H1 (cell line): Measurements from ENCODE around the gene TEX38. TPM values are rescaled to one million over a fixed set of nuclear protein-coding genes. Genes with fewer than 3 reads are reported as not detected.

Experiments used
- CTCF ChIA-PET: fragments of 300-600 bp; sonication (Branson Sonifier 250); formaldehyde crosslinking; loops from one replicate; lab custom pipeline; 2021; ENCODE audit not compliant: partially characterized antibody; lab: Charles Lee
- POLR2A ChIA-PET: fragments of 300-600 bp; sonication (Branson Sonifier 250); formaldehyde crosslinking; loops from one replicate; lab custom pipeline; 2021; ENCODE audit warnings: inconsistent platforms; ENCODE audit not compliant: partially characterized antibody; lab: Charles Lee
- DNase-seq, 2 experiments: peaks; one replicate each; pipeline versions ENCODE4 v3.0.0 to v3.0.0-alpha.2; 2010 to 2022; ENCODE audit warnings: low spot score in 2 of 2, low read depth in 1 of 2, mixed read lengths in 1 of 2
- FAIRE-seq: peaks from 2 replicates; lab custom pipeline; 2011; peaks lifted over from hg19 to GRCh38; lab: Jason Lieb, UNC
- H2AFZ ChIP-seq: 2 replicates; pipeline ENCODE4 v1.8.1; 2012; ENCODE audit warnings: low read length, inconsistent platforms
- H2AK5ac ChIP-seq: 2 replicates; pipeline ENCODE4 v1.6.1; 2013; ENCODE audit warnings: low read depth, low read length
- H2BK120ac ChIP-seq: replicated peaks from 2 replicates; pipeline ENCODE3; 2013; ENCODE audit warnings: low read depth, low read length, inconsistent platforms
- H2BK12ac ChIP-seq: 2 replicates; pipeline ENCODE4 v1.6.1; 2013; ENCODE audit warnings: low read depth, low read length
- H2BK15ac ChIP-seq: 2 replicates; pipeline ENCODE4 v1.6.1; 2013; ENCODE audit warnings: low read length
- H2BK20ac ChIP-seq: 2 replicates; pipeline ENCODE4 v1.6.1; 2013; ENCODE audit warnings: low read length
- H2BK5ac ChIP-seq: 2 replicates; pipeline ENCODE4 v1.6.1; 2013; ENCODE audit warnings: low read depth, low read length
- H3K14ac ChIP-seq: 2 replicates; pipeline ENCODE4 v1.6.1; 2013; ENCODE audit warnings: inconsistent platforms; ENCODE audit not compliant: insufficient read length
- H3K18ac ChIP-seq: 2 replicates; pipeline ENCODE4 v1.6.1; 2013; ENCODE audit warnings: low read length; ENCODE audit errors: extremely low read depth
- H3K23ac ChIP-seq: 2 replicates; pipeline ENCODE4 v1.6.1; 2013; ENCODE audit warnings: inconsistent platforms; ENCODE audit not compliant: insufficient read length
- H3K23me2 ChIP-seq: 2 replicates; pipeline ENCODE4 v1.6.1; 2013; ENCODE audit warnings: low read depth, low read length
- H3K27ac ChIP-seq: 2 replicates; pipeline ENCODE4 v1.6.1; 2011; ENCODE audit warnings: low read depth, low read length, inconsistent platforms
- H3K27me3 ChIP-seq, 4 experiments: replicated peaks in 1 of 4; 1 replicate in 1 of 4; 2 replicates in 3 of 4; pipeline versions ENCODE4 v1.6.1 to v1.8.1; 2011 to 2013; ENCODE audit warnings: low read length in 3 of 4, mild to moderate bottlenecking in 3 of 4, inconsistent platforms in 2 of 4, mixed read lengths in 2 of 4, moderate library complexity in 1 of 4; ENCODE audit not compliant: control insufficient read depth in 3 of 4, insufficient read depth in 3 of 4; ENCODE audit errors: extremely low read depth in 1 of 4
- H3K36me3 ChIP-seq, 4 experiments: 2 replicates each; pipeline versions ENCODE4 v1.6.1 to v1.8.1; 2011 to 2013; ENCODE audit warnings: mild to moderate bottlenecking in 4 of 4, low read length in 3 of 4, moderate library complexity in 2 of 4, control low read depth in 1 of 4, inconsistent platforms in 1 of 4; ENCODE audit not compliant: insufficient read depth in 4 of 4, control insufficient read depth in 2 of 4
- H3K4ac ChIP-seq: replicated peaks from 2 replicates; pipeline ENCODE3; 2013; ENCODE audit warnings: low read length, low read depth, mixed read lengths, inconsistent platforms; ENCODE audit not compliant: insufficient read length
- H3K4me1 ChIP-seq, 4 experiments: replicated peaks in 1 of 4; 1 replicate in 1 of 4; 2 replicates in 3 of 4; pipeline versions ENCODE4 v1.6.1 to v1.8.1; 2011 to 2013; ENCODE audit warnings: low read length in 3 of 4, inconsistent platforms in 2 of 4, mixed read lengths in 1 of 4; ENCODE audit not compliant: insufficient read depth in 4 of 4, control insufficient read depth in 3 of 4
- H3K4me2 ChIP-seq, 2 experiments: 2 replicates each; pipeline versions ENCODE4 v1.6.1 to v1.8.1; 2011 to 2013; ENCODE audit warnings: low read depth in 2 of 2, low read length in 2 of 2, control low read depth in 1 of 2, inconsistent platforms in 1 of 2, mild to moderate bottlenecking in 1 of 2; ENCODE audit not compliant: insufficient read depth in 1 of 2
- H3K4me3 ChIP-seq, 4 experiments: fragments of 200-600, 300-600 bp in 1 of 4; sonication (generic), shearing (Covaris generic), sonication (Bioruptor Twin) in 1 of 4; 2 replicates each; pipeline versions ENCODE4 v1.5.1 to v1.8.1; 2011 to 2016; ENCODE audit warnings: low read length in 4 of 4, low read depth in 3 of 4, control low read depth in 2 of 4, inconsistent platforms in 2 of 4, mild to moderate bottlenecking in 2 of 4, mixed read lengths in 1 of 4, moderate library complexity in 1 of 4; ENCODE audit not compliant: insufficient read depth in 2 of 4; ENCODE audit errors: extremely low read depth in 1 of 4
- H3K56ac ChIP-seq: replicated peaks from 2 replicates; pipeline ENCODE3; 2013; ENCODE audit warnings: low read depth, mild to moderate bottlenecking, mixed read lengths, low read length, inconsistent platforms; ENCODE audit not compliant: insufficient read length
- H3K79me1 ChIP-seq: 2 replicates; pipeline ENCODE4 v1.6.1; 2013; ENCODE audit warnings: low read depth, low read length, control low read depth
- H3K79me2 ChIP-seq, 2 experiments: 2 replicates each; pipeline versions ENCODE4 v1.6.1 to v1.8.1; 2012 to 2013; ENCODE audit warnings: low read length in 2 of 2, mild to moderate bottlenecking in 2 of 2, inconsistent platforms in 1 of 2; ENCODE audit not compliant: insufficient read depth in 2 of 2, control insufficient read depth in 1 of 2
- H3K9ac ChIP-seq, 4 experiments: replicated peaks in 1 of 4; 1 replicate in 1 of 4; 2 replicates in 3 of 4; pipeline versions ENCODE4 v1.6.1 to v1.8.1; 2011 to 2013; ENCODE audit warnings: low read depth in 3 of 4, low read length in 3 of 4, control low read depth in 2 of 4, mild to moderate bottlenecking in 2 of 4, moderate library complexity in 2 of 4, inconsistent platforms in 1 of 4; ENCODE audit errors: extremely low read depth in 1 of 4
- H3K9me3 ChIP-seq, 2 experiments: 2 replicates each; pipeline versions ENCODE4 v1.6.1 to v1.8.1; 2012 to 2013; ENCODE audit warnings: mild to moderate bottlenecking in 2 of 2, moderate library complexity in 2 of 2, control low read depth in 1 of 2, inconsistent platforms in 1 of 2, low read depth in 1 of 2, low read length in 1 of 2, mixed read lengths in 1 of 2; ENCODE audit not compliant: insufficient read depth in 2 of 2
- H4K20me1 ChIP-seq, 2 experiments: replicated peaks in 1 of 2; 2 replicates each; pipeline versions ENCODE3 to v1.8.1; 2011 to 2013; ENCODE audit warnings: inconsistent platforms in 2 of 2, low read length in 2 of 2, mild to moderate bottlenecking in 1 of 2; ENCODE audit not compliant: insufficient read depth in 2 of 2, control insufficient read depth in 1 of 2
- H4K5ac ChIP-seq: 2 replicates; pipeline ENCODE4 v1.6.1; 2013; ENCODE audit warnings: low read length, low read depth, mixed read lengths, inconsistent platforms; ENCODE audit not compliant: insufficient read length
- H4K8ac ChIP-seq: 2 replicates; pipeline ENCODE4 v1.8.0; 2013; ENCODE audit warnings: mild to moderate bottlenecking, moderate library complexity, low read length, inconsistent platforms; ENCODE audit not compliant: insufficient read depth; ENCODE audit errors: extremely low read depth
- H4K91ac ChIP-seq: replicated peaks from 2 replicates; pipeline ENCODE3; 2013; ENCODE audit warnings: low read length, mixed read lengths, inconsistent platforms; ENCODE audit not compliant: insufficient read length
- CHD2 ChIP-seq: IDR thresholded peaks from 2 replicates; pipeline ENCODE4 v1.6.1; 2012; ENCODE audit warnings: low read length, improper control_type of control experiment
- RNF2 ChIP-seq: fragments of 200-900, 300-1000 bp; sonication (generic); IDR thresholded peaks from 2 replicates; pipeline ENCODE4 v1.7.1; 2016; ENCODE audit warnings: borderline replicate concordance, low read depth, mild to moderate bottlenecking, antibody characterized with exemption, low read length; ENCODE audit not compliant: poor library complexity, severe bottlenecking; ENCODE audit errors: missing control alignments
- WGBS, 2 experiments: shearing (Covaris generic) in 1 of 2; methylation state at CpG; one replicate each; pipeline versions ENCODE4 v1.1.6 to v1.1.7; 2013 to 2015; ENCODE audit warnings: low lambda C conversion rate in 2 of 2, mixed read lengths in 2 of 2, inconsistent platforms in 1 of 2, low coverage in 1 of 2, missing lambda C conversion rate in 1 of 2; ENCODE audit not compliant: insufficient replicate concordance in 2 of 2, insufficient coverage in 1 of 2, insufficient read length in 1 of 2; ENCODE audit errors: extremely low coverage in 1 of 2, missing lambda C conversion rate in 1 of 2; 5-methylcytosine and 5-hydroxymethylcytosine counted together
- polyA plus RNA-seq, 7 experiments: library from polyadenylated mRNA; depleted of rRNA in 3 of 7; stranded (reverse) in 5 of 7; unstranded in 2 of 7; fragments of >200 nt in 5 of 7; fragments of 200-250 nt in 2 of 7; gene quantifications; 1 replicate in 5 of 7; 2 replicates in 1 of 7; 4 replicates in 1 of 7; pipeline versions ENCODE4 v1.2.1 to v1.2.3, GENCODE V29; 2011 to 2013; ENCODE audit warnings: missing spikeins in 2 of 7, mixed read lengths in 2 of 7
- total RNA-seq: library from RNA; stranded (reverse); fragmentation: NEBNext Ultra II Directional; extraction: Animal tissue kit (Norgen Biotek cat#: 25700); gene quantifications from 2 replicates; pipeline ENCODE4 v1.2.1, GENCODE V29; 2021

TEX38 gene
- total and polyA plus RNA-seq, 2 of the 8 experiments (the other 6 are each of a cell fraction or from before 2014, with no cell fraction given) = 0.33 TPM; not detected in 1

DNA sequence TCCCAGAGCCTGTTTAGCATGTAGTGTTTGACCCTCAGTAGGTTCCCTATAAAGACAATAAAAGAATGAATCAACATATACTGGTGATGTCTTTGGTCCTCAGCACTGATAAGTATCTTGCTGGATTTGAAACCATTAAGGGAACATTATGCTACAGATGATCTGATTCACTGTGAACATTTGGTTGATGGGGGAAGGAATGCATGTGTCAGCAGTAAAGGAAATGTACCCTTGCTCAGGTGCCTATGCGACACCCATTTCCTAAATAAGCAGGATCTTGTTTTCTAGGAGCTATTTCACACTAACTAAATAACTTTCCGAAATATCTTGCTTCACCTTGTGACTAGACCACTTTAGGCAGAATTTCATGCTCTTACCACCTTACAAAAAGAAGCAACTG is 13.0 kb downstream of the TEX38 start:
- H3K36me3 ChIP-seq = peaks cover 16 to 82% (median 59%) of the 10 kb centered on the region in 4 experiments
- TF ChIP-seq CHD2 (no peak), RNF2 (no peak)

More for the DNA sequence above, 13.0 kb downstream of the TEX38 start:
- no peak overlapping the region for H4K91ac ChIP-seq
- POLR2A ChIA-PET = no interaction called here
- H3K4me3 ChIP-seq = no peak overlapping the region
- no peak overlapping the region for H2BK5ac ChIP-seq
- no peak overlapping the region for H4K5ac ChIP-seq
- H3K23me2 ChIP-seq = no peaks in the 10 kb centered on the region
- H2AK5ac ChIP-seq = no peak overlapping the region
- no peaks in the 10 kb centered on the region for H3K9me3 ChIP-seq
- no peak overlapping the region for H3K18ac ChIP-seq
- no peaks in the 10 kb centered on the region for H3K79me2 ChIP-seq
- H4K20me1 ChIP-seq = no peaks in the 10 kb centered on the region
- H2AFZ ChIP-seq = no peak overlapping the region
- H3K79me1 ChIP-seq = no peaks in the 10 kb centered on the region
- no peak overlapping the region for H3K4ac ChIP-seq
- DNase-seq (no peak), FAIRE-seq (no peak)
- 88% methylated on average over 2 of the region's 2 CpGs; no CpG with 5 or more reads in 1 of the 2 experiments for WGBS, 2 experiments
- no peak overlapping the region for H2BK12ac ChIP-seq
- H3K27me3 ChIP-seq = no peaks in the 10 kb centered on the region
- H3K4me2 ChIP-seq = no peak overlapping the region
- no peak overlapping the region for H4K8ac ChIP-seq
- CTCF ChIA-PET = interaction anchor here (1.1 to 1.2 kb wide), 2 partner anchors 33 to 41 kb away, joined by 3 read pairs; no protein-coding TSS in a partner anchor
- H3K23ac ChIP-seq = no peak overlapping the region
- no peak overlapping the region for H2BK20ac ChIP-seq
- no peak overlapping the region for H3K9ac ChIP-seq
- H3K56ac ChIP-seq = no peak overlapping the region
- no peak overlapping the region for H3K27ac ChIP-seq
- H3K4me1 ChIP-seq = no peaks in the 10 kb centered on the region; a peak in 1 of 7 replicates
- no peak overlapping the region for H3K14ac ChIP-seq
- no peak overlapping the region for H2BK15ac ChIP-seq
- no peak overlapping the region for H2BK120ac ChIP-seq
